22Rv1 (cell line): ENCODE data around the gene KIF20A.

Experiments
- ZFX ChIP-seq: fragments of 450-650 bp; IDR thresholded peaks from 2 replicates; pipeline ENCODE4 v1.6.1; 2017; ENCODE audit warnings: antibody characterized with exemption, borderline replicate concordance
- TF ChIP-seq, protein P1 (sequence below): fragments of 450-650 bp; IDR thresholded peaks from 2 replicates; pipeline ENCODE4 v1.5.1; 2017; ENCODE audit warnings: mild to moderate bottlenecking

DNA sequence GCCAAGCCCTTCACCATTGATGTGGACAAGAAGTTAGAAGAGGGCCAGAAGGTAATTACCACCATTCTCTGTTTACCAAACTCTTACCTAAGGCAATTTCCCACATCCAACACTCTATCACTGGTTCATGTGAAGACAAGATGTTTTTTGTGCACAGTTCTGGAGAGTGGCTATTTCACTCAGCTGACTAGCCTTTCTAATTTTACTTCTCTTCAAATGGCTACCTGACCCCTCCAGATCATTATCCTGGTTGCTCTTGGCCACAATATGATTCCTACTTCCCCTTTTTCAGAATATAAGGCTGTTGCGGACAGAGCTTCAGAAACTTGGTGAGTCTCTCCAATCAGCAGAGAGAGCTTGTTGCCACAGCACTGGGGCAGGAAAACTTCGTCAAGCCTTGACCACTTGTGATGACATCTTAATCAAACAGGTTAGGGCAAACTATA lies 7.1 kb downstream of the KIF20A start:
- TF ChIP-seq, protein P1, sequence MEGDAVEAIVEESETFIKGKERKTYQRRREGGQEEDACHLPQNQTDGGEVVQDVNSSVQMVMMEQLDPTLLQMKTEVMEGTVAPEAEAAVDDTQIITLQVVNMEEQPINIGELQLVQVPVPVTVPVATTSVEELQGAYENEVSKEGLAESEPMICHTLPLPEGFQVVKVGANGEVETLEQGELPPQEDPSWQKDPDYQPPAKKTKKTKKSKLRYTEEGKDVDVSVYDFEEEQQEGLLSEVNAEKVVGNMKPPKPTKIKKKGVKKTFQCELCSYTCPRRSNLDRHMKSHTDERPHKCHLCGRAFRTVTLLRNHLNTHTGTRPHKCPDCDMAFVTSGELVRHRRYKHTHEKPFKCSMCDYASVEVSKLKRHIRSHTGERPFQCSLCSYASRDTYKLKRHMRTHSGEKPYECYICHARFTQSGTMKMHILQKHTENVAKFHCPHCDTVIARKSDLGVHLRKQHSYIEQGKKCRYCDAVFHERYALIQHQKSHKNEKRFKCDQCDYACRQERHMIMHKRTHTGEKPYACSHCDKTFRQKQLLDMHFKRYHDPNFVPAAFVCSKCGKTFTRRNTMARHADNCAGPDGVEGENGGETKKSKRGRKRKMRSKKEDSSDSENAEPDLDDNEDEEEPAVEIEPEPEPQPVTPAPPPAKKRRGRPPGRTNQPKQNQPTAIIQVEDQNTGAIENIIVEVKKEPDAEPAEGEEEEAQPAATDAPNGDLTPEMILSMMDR = no peak
- no peak for TF ChIP-seq ZFX
